HTERT RPE-1 (cell line): ENCODE measurements around the gene ERCC2.

Experiments
- in situ Hi-C: fragments of 300-500 bp; cut with MboI; formaldehyde crosslinking; loops from 4 replicates; pipeline ENCODE4 v1.14.3; 2020; ENCODE audit warnings: low sequenced_read_pairs

Gene ERCC2

GRCh38 chr19:45355910-45356309, 14.5 kb downstream of the ERCC2 start:
- in situ Hi-C loops: no loop called here

- in situ Hi-C loops: no loop called here
These were observed 15.0 kb downstream of the ERCC2 start for GRCh38 chr19:45355402-45355801.

- in situ Hi-C loops: no loop called here
These were observed 16.0 kb downstream of the ERCC2 start for GRCh38 chr19:45354241-45354842.

GRCh38 chr19:45352914-45353796, 17.2 kb downstream of the ERCC2 start:
- in situ Hi-C loops: no loop called here

GRCh38 chr19:45352471-45352870, 17.9 kb downstream of the ERCC2 start:
- in situ Hi-C loops: no loop called here

- in situ Hi-C loops: no loop called here
These were observed 18.3 kb downstream of the ERCC2 start for GRCh38 chr19:45352062-45352461.

GRCh38 chr19:45351401-45351952, 18.9 kb downstream of the ERCC2 start:
- in situ Hi-C loops: no loop called here

- in situ Hi-C loops: no loop called here
These were observed 19.8 kb downstream of the ERCC2 start for GRCh38 chr19:45350477-45351058.

GRCh38 chr19:45349430-45349941, 20.9 kb downstream of the ERCC2 start:
- in situ Hi-C loops: no loop called here

GRCh38 chr19:45349126-45349415, 21.3 kb downstream of the ERCC2 start:
- in situ Hi-C loops: no loop called here

- in situ Hi-C loops: no loop called here
These were observed 21.8 kb downstream of the ERCC2 start for GRCh38 chr19:45348367-45349125.

- in situ Hi-C loops: no loop called here
These were observed 22.6 kb downstream of the ERCC2 start for GRCh38 chr19:45347570-45348366.

- in situ Hi-C loops: no loop called here
These were observed 23.9 kb downstream of the ERCC2 start for GRCh38 chr19:45346449-45346848.

- in situ Hi-C loops: no loop called here
These were observed 24.9 kb downstream of the ERCC2 start for GRCh38 chr19:45345506-45345860.

GRCh38 chr19:45344621-45345505, 25.5 kb downstream of the ERCC2 start:
- in situ Hi-C loops: no loop called here

- in situ Hi-C loops: no loop called here
These were observed 27.5 kb downstream of the ERCC2 start for GRCh38 chr19:45342911-45343310.

- in situ Hi-C loops: no loop called here
These were observed 29.4 kb downstream of the ERCC2 start for GRCh38 chr19:45340899-45341453.

GRCh38 chr19:45340232-45340898, 30.0 kb downstream of the ERCC2 start, which contains the start of gene KLC3:
KLC3 (plus strand) TSS chr19:45340750; CDS start chr19:45345542, 4,792 bp downstream.
- in situ Hi-C loops: no loop called here
